ENCODE results near the gene ITLN1.
"Not testable (repeated sequence)": the region's sequence is repeated elsewhere in the genome, so short reads cannot be mapped to it uniquely, and the experiment has no call there.

Gene ITLN1

GRCh38 chr1:160885042-160885441, at the start of gene ITLN1:
Gene ITLN1 (minus strand): TSS chr1:160885180. CDS start chr1:160884877, 303 bp downstream.
- DNase-seq: no peak

GRCh38 chr1:160933305-160933704, 48.3 kb upstream of the ITLN1 start:
- not testable (repeated sequence) for DNase-seq

- DNase-seq: no peak
Observed at GRCh38 chr1:160925652-160926244, 40.8 kb upstream of the ITLN1 start.

GRCh38 chr1:160924791-160925651, 40.0 kb upstream of the ITLN1 start:
- DNase-seq: no peak

GRCh38 chr1:160916666-160917065, 31.7 kb upstream of the ITLN1 start:
- DNase-seq: no peak

GRCh38 chr1:160913229-160913628, 28.2 kb upstream of the ITLN1 start:
- not testable (repeated sequence) for DNase-seq

GRCh38 chr1:160911925-160912324, 26.9 kb upstream of the ITLN1 start:
- DNase-seq: no peak

GRCh38 chr1:160911441-160911840, 26.5 kb upstream of the ITLN1 start:
- no peak for DNase-seq

GRCh38 chr1:160910170-160910750, 25.3 kb upstream of the ITLN1 start:
- no peak for DNase-seq

GRCh38 chr1:160907976-160908375, 23.0 kb upstream of the ITLN1 start:
- no peak for DNase-seq

- DNase-seq: no peak
Observed at GRCh38 chr1:160905617-160905989, 20.6 kb upstream of the ITLN1 start.

- DNase-seq: no peak
Observed at GRCh38 chr1:160904783-160905616, 20.0 kb upstream of the ITLN1 start.

GRCh38 chr1:160902251-160902650, 17.3 kb upstream of the ITLN1 start:
- not testable (repeated sequence) for DNase-seq

- no peak for DNase-seq
Observed at GRCh38 chr1:160901768-160902167, 16.8 kb upstream of the ITLN1 start.

GRCh38 chr1:160900683-160901082, 15.7 kb upstream of the ITLN1 start:
- DNase-seq: not testable (repeated sequence)

- DNase-seq: not testable (repeated sequence)
Observed at GRCh38 chr1:160894368-160895135, 9.6 kb upstream of the ITLN1 start.

- no peak for DNase-seq
Observed at GRCh38 chr1:160891474-160891873, 6.5 kb upstream of the ITLN1 start.

- no peak for DNase-seq
Observed at GRCh38 chr1:160888926-160889325, 3.9 kb upstream of the ITLN1 start.

GRCh38 chr1:160887071-160887470, 2.1 kb upstream of the ITLN1 start:
- no peak for DNase-seq

GRCh38 chr1:160884579-160884978, 401 bp downstream of the ITLN1 start:
- DNase-seq: no peak

GRCh38 chr1:160883581-160884513, 1.1 kb downstream of the ITLN1 start:
- DNase-seq: no peak

All from stimulated activated CD4-positive, alpha-beta T cell treated with anti-CD3 and anti-CD28 coated beads, Interleukin-4, amount 100 ng/mL, for 4 hours (primary cell).